Activated naive CD4-positive, alpha-beta T cell treated with anti-CD3 and anti-CD28 coated beads, Interleukin-2, amount 10 ng/mL, durations not matched to agents 7 days and 5 days (primary cell): ENCODE data around the gene AP3S2.
"Not testable (repeated sequence)": the region's sequence is repeated elsewhere in the genome, so short reads cannot be mapped to it uniquely, and the experiment has no call there.

Experiments used
- CTCF ChIA-PET: fragments of 350-600 bp; sonication (Branson Sonifier 250); formaldehyde crosslinking; loops from one replicate; lab custom pipeline; 2021; ENCODE audit warnings: antibody characterized with exemption; lab: Charles Lee
- DNase-seq: peaks from one replicate; pipeline ENCODE4 v3.0.0-alpha.2; 2020
- H3K27ac Mint-ChIP-seq: one replicate; pipeline ENCODE4 v1.8.0; 2021; ENCODE audit warnings: mild to moderate bottlenecking, moderate library complexity, mixed read lengths
- H3K27me3 Mint-ChIP-seq: one replicate; pipeline ENCODE4 v1.8.0; 2021; ENCODE audit warnings: mild to moderate bottlenecking, mixed read lengths
- H3K36me3 Mint-ChIP-seq: one replicate; pipeline ENCODE4 v1.8.0; 2021; ENCODE audit warnings: mixed read lengths
- H3K4me1 Mint-ChIP-seq: one replicate; pipeline ENCODE4 v1.8.0; 2021; ENCODE audit warnings: mixed read lengths
- H3K4me3 Mint-ChIP-seq: one replicate; pipeline ENCODE4 v1.8.0; 2021; ENCODE audit warnings: mild to moderate bottlenecking, moderate library complexity, mixed read lengths
- H3K9me3 Mint-ChIP-seq: one replicate; pipeline ENCODE4 v1.8.0; 2021; ENCODE audit warnings: mixed read lengths

AP3S2 gene

DNA sequence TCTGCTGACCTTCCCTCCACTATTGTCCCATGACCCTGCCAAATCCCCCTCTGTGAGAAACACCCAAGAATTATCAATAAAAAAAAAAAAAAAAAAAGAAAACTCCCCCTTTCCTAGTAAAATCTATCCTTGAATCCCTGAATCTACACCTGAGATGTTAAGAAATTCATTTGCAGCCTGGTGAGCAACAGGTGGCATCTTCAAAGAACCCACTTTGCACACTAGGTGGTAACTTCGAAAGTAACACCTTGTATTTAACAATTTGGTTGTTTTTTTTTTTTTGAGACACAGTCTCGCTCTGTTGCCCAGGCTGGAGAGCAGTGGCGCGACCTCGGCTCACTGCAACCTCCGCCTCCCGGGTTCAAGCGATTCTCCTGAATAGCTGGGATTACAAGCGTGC lies 24.3 kb downstream of the AP3S2 start:
- peaks cover 20% of the 10 kb centered on the region for H3K36me3 Mint-ChIP-seq
- H3K27me3 Mint-ChIP-seq, H3K9me3 Mint-ChIP-seq, DNase-seq, H3K27ac Mint-ChIP-seq, H3K4me3 Mint-ChIP-seq, H3K4me1 Mint-ChIP-seq, CTCF ChIA-PET: not testable (repeated sequence)

GRCh38 chr15:89864958-89865739 lies 28.6 kb downstream of the AP3S2 start:
- no peaks in the 10 kb centered on the region for H3K9me3 Mint-ChIP-seq
- H3K27me3 Mint-ChIP-seq = no peaks in the 10 kb centered on the region
- CTCF ChIA-PET = interaction anchor here (2.8 kb wide), 1 partner anchor 10 kb away, joined by 15 read pairs; no protein-coding TSS in a partner anchor
- H3K4me3 Mint-ChIP-seq = no peak overlapping the region
- peaks cover 9% of the 10 kb centered on the region for H3K4me1 Mint-ChIP-seq
- DNase-seq = no peak
- no peak overlapping the region for H3K27ac Mint-ChIP-seq
- peaks cover 12% of the 10 kb centered on the region for H3K36me3 Mint-ChIP-seq

DNA sequence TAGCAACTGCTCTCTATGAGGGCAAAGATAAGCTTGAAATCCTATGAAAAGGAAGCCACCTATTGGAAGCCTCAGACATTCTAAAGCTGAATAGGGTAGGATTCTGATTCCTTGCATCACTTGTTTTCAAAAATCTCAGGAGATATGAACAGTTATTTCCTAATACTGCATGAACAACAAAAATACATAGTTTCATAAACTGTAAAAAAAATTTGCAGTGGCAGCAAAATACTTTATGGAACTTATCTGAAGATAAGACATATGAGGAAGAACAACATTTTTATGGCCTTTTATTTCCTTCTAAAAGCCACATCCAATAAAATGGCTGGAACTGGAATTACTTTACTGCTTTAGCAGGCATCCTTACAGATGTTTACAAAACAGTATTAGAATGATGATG lies 29.9 kb downstream of the AP3S2 start:
- peaks cover 7% of the 10 kb centered on the region for H3K36me3 Mint-ChIP-seq

DNA sequence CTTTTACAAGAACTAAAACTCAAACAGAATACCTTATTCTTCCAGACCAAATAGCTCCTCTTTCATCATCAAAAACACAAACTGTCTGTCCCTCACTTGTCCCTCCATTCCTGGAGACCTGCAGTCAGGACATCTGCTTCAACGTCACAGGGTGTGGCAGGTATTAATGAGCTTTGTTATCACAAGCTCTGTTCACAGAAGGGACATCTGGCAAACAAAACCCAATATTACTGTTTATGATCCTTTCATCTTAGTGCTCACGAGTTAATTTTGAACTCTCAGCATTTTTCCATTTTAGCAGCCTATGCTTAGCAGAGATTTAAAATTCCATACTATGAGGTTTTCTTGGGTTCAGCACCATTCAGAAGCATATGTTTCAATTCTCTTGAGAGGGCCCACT lies 32.9 kb downstream of the AP3S2 start:
- Mint-ChIP-seq H3K9me3 (no peaks in the 10 kb centered on the region), H3K27ac (no peak overlapping the region), H3K4me1 (peaks cover 9% of the 10 kb centered on the region), H3K4me3 (no peak overlapping the region), H3K27me3 (no peaks in the 10 kb centered on the region), H3K36me3 (peaks cover 12% of the 10 kb centered on the region)
- CTCF ChIA-PET = interaction anchor here (0.8 to 1.6 kb wide), 2 partner anchors 14 to 100 kb away, joined by 3 to 9 read pairs; no protein-coding TSS in a partner anchor
- no peak for DNase-seq

More for the DNA sequence above, 29.9 kb downstream of the AP3S2 start:
- DNase-seq = no peak
- Mint-ChIP-seq H3K9me3 (no peaks in the 10 kb centered on the region), H3K4me3 (no peak overlapping the region), H3K27ac (no peak overlapping the region), H3K4me1 (peaks cover 9% of the 10 kb centered on the region), H3K27me3 (no peaks in the 10 kb centered on the region)
- CTCF ChIA-PET = interaction anchor here (0.7 to 2.3 kb wide), 4 partner anchors 11 to 93 kb away, joined by 3 to 16 read pairs (median 3); no protein-coding TSS in a partner anchor

DNA sequence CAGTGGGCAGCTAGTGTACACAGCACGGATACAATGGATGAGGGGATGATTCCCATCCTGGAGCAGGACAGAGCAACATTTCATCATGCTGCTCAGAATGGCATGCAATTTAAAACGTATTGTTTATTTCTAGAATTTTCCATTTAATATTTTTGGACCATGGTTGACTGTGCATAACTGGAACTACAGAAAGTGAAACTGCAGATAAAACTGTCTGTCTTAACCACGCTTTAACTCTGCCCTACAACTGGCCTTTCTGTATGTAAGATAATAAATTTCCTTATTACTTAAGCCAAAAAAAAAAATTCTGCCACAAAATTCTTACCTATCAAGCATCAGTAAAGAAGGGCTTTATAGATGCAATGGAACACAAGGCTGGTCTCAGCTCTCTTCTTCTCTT lies 33.4 kb downstream of the AP3S2 start:
- Mint-ChIP-seq H3K27ac (no peak overlapping the region), H3K4me1 (peaks cover 9% of the 10 kb centered on the region), H3K36me3 (peaks cover 10% of the 10 kb centered on the region), H3K4me3 (no peak overlapping the region), H3K9me3 (no peaks in the 10 kb centered on the region), H3K27me3 (no peaks in the 10 kb centered on the region)
- DNase-seq = no peak
- CTCF ChIA-PET = interaction anchor here (1.6 kb wide), 1 partner anchor 14 kb away, joined by 9 read pairs; no protein-coding TSS in a partner anchor

DNA sequence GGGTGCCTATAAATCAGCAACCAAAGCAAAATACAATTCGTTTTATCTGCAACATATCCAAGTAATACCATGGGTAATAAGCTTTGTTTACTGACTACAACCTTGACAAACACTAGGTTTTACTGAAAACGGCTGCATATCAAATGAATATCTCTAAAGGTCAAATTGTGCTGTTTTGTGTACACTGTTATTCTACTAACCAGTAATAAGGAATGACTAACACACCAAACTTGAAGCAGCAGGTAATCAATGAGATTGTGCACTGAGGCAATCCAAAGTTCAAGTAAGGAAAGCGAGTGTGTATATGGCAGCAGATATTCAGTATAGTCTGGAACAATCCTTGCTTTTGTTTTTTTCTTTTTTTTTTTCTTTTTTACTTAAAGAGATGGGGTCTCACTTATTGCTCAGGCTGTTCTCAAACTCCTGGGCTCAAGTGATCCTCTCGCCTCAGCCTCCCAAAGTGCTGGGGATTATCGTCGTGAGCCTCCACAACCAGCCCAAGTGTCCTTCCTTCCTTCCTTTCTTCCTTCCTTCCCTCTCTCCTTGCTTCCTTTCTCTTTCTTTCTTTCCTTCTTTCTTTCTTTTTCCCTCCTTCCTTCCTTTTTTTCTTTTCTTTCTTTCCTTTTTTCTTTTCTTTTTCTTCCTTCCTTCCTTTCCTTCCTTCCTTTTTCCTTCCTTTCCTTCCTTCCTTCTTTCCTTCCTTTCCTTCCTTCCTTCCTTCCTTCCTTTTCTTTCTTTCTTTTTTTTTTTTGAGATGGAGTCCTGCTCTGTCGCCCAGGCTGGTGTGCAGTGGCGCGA lies 34.9 kb downstream of the AP3S2 start:
- Mint-ChIP-seq H3K9me3 (no peaks in the 10 kb centered on the region), H3K4me1 (peaks cover 9% of the 10 kb centered on the region), H3K4me3 (no peak overlapping the region), H3K27me3 (no peaks in the 10 kb centered on the region), H3K36me3 (peaks cover 9% of the 10 kb centered on the region), H3K27ac (peak overlapping the region; percentile 12)
- DNase-seq = no peak
- CTCF ChIA-PET = no interaction called here

GRCh38 chr15:89857673-89858072 lies 36.1 kb downstream of the AP3S2 start:
- no peaks in the 10 kb centered on the region for H3K27me3 Mint-ChIP-seq
- H3K9me3 Mint-ChIP-seq = no peaks in the 10 kb centered on the region
- no peak for DNase-seq
- H3K4me1 Mint-ChIP-seq = peaks cover 9% of the 10 kb centered on the region
- H3K4me3 Mint-ChIP-seq = no peak overlapping the region
- CTCF ChIA-PET = no interaction called here
- H3K36me3 Mint-ChIP-seq = peaks cover 13% of the 10 kb centered on the region
- H3K27ac Mint-ChIP-seq = no peak overlapping the region

GRCh38 chr15:89855948-89856347 lies 37.8 kb downstream of the AP3S2 start:
- no peaks in the 10 kb centered on the region for H3K9me3 Mint-ChIP-seq
- no peak overlapping the region for H3K27ac Mint-ChIP-seq

GRCh38 chr15:89854863-89855262 lies 38.9 kb downstream of the AP3S2 start:
- peaks cover 21% of the 10 kb centered on the region for H3K36me3 Mint-ChIP-seq
- H3K27me3 Mint-ChIP-seq, H3K4me3 Mint-ChIP-seq, H3K4me1 Mint-ChIP-seq, H3K9me3 Mint-ChIP-seq, CTCF ChIA-PET, H3K27ac Mint-ChIP-seq, DNase-seq: not testable (repeated sequence)

More at GRCh38 chr15:89855948-89856347, 37.8 kb downstream of the AP3S2 start:
- Mint-ChIP-seq H3K4me1 (peaks cover 8% of the 10 kb centered on the region), H3K36me3 (peaks cover 20% of the 10 kb centered on the region), H3K4me3 (no peak overlapping the region), H3K27me3 (no peaks in the 10 kb centered on the region)
- no peak for DNase-seq
- CTCF ChIA-PET = no interaction called here

DNA sequence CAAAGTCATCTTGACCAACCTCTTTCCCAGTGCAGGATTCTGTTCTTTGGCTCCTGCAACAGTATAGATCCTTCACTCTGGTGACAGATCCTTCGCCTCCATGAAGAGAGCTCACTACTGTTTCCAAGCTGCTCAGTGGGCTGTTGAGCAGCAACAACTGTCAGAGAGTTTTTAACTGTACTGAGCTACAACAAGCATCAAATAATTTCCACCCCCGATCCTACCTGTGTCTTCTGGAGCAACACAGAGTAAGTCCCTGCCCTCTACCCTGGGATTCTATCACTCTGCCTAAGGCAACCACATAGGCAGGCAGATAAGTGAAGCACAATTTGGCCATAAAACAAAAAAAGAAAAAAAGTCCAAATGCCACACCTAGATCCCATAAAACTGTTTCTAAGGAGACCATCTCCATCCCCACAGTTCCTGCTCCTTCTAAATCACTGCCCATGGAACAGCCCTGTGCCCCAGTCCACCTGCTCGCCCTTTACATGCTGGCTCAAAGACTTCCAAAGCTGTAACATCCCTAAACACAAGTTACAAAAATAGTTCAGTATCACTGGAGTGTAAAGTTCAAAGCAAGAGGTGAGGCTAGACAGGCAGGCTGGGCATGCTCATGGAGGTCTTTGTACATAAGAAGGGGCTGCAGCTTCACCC lies 41.3 kb downstream of the AP3S2 start:
- Mint-ChIP-seq H3K27ac (no peak overlapping the region), H3K36me3 (peaks cover 26% of the 10 kb centered on the region), H3K27me3 (no peaks in the 10 kb centered on the region), H3K4me3 (no peak overlapping the region), H3K9me3 (no peaks in the 10 kb centered on the region), H3K4me1 (no peaks in the 10 kb centered on the region)
- CTCF ChIA-PET = interaction anchor here (0.8 to 2.9 kb wide), 2 partner anchors 22 to 31 kb away, joined by 3 to 12 read pairs; no protein-coding TSS in a partner anchor
- no peak for DNase-seq

DNA sequence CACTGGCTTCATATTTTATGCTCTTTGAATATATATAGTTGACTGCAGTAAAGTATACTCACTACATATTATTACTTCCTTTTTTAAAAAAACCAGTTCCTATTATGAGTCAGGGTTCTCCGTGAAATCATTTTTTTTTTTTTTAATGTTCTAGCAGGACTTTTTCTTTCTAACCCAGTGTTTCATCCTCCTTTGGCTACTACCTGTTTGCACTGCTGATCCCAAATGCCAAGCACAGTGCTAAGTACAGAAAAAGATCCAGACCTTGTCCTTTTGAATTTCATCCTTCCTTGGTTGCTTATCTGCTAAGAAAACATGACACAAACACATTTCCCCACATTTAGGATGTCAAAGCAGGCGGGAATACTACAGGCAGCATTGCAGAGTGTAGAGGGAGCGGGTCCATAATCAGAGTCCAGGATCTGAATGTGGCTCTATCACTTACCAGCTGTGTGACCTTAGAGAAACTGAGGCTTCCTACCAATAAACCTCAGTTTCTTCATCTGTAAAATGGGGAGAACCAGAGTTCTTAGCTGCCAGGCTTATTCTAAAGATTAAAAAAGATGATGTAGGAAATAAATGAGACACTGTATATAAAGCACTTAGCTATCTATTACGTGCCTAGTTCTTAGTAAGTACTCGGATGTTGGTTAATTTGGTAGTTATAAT lies 42.0 kb downstream of the AP3S2 start:
- CTCF ChIA-PET = interaction anchor here (0.8 to 2.9 kb wide), 2 partner anchors 23 to 30 kb away, joined by 3 to 12 read pairs; no protein-coding TSS in a partner anchor
- Mint-ChIP-seq H3K4me1 (no peaks in the 10 kb centered on the region), H3K36me3 (peaks cover 25% of the 10 kb centered on the region)

GRCh38 chr15:89848970-89849292 lies 44.9 kb downstream of the AP3S2 start:
- Mint-ChIP-seq H3K4me1 (no peaks in the 10 kb centered on the region), H3K27me3 (no peaks in the 10 kb centered on the region), H3K36me3 (peaks cover 24% of the 10 kb centered on the region), H3K27ac (no peak overlapping the region), H3K9me3 (no peaks in the 10 kb centered on the region), H3K4me3 (no peak overlapping the region)
- CTCF ChIA-PET = no interaction called here
- no peak for DNase-seq

More for the DNA sequence above, 42.0 kb downstream of the AP3S2 start:
- H3K9me3 Mint-ChIP-seq = no peaks in the 10 kb centered on the region
- H3K4me3 Mint-ChIP-seq = no peak overlapping the region
- DNase-seq = no peak
- no peak overlapping the region for H3K27ac Mint-ChIP-seq
- H3K27me3 Mint-ChIP-seq = no peaks in the 10 kb centered on the region

GRCh38 chr15:89847101-89847500 lies 46.7 kb downstream of the AP3S2 start:
- Mint-ChIP-seq H3K9me3 (no peaks in the 10 kb centered on the region), H3K36me3 (peaks cover 17% of the 10 kb centered on the region), H3K4me1 (peaks cover 2% of the 10 kb centered on the region), H3K27me3 (no peaks in the 10 kb centered on the region), H3K4me3 (no peak overlapping the region), H3K27ac (no peak overlapping the region)
- no peak for DNase-seq
- CTCF ChIA-PET = interaction anchor here (0.8 to 1.6 kb wide), 3 partner anchors 27 to 181 kb away, joined by 3 read pairs; no protein-coding TSS in a partner anchor
